Smooth muscle cell of the pulmonary artery (primary cell): Measurements from ENCODE around the gene OR1J4. TPM values are rescaled to one million over a fixed set of nuclear protein-coding genes. Genes with fewer than 3 reads are reported as not detected.

Source experiments
- total RNA-seq: library from RNA; depleted of rRNA; stranded (reverse); fragments of >200 nt; gene quantifications from 2 replicates; pipeline ENCODE4 v1.2.3, GENCODE V29; 2014

The OR1J4 gene
- 0.13 TPM in 1 of 2 replicates, not detected in the other for total RNA-seq

DNA sequence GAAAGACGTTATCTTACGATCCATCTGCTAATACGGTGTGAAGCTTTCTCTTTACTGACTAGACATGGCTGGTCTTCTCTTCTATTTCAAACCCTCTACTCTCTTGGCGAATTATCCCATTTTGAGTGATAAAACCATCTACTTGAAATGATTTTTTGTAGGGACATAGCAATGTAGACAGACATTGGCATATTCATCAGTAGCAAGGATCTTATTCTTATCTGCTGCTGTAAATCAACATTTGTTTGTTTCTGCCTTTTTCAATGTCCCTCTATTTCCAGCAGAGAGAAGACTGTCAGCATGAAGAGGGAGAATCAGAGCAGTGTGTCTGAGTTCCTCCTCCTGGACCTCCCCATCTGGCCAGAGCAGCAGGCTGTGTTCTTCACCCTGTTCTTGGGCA, at the start of gene OR1J4:
OR1J4 (plus strand) TSS at position 301 of the 400 bp plus-strand sequence; CDS start at position 301, 0 bp downstream.

GRCh38 chr9:122477826-122478225, 41.1 kb upstream of the OR1J4 start, which contains the start of gene OR1J1:
Gene OR1J1 (minus strand): TSS chr9:122477926. CDS start chr9:122477926, 0 bp downstream.

GRCh38 chr9:122510502-122510901, 8.4 kb upstream of the OR1J4 start, which contains the start of gene OR1J2:
Gene OR1J2 (plus strand): TSS chr9:122510802. CDS start chr9:122510802, 0 bp downstream.

GRCh38 chr9:122527193-122527592, 8.3 kb downstream of the OR1J4 start, which contains the start of gene OR1N1:
Gene OR1N1 (minus strand): TSS chr9:122527293. CDS start chr9:122527293, 0 bp downstream.

GRCh38 chr9:122552812-122553211, 33.9 kb downstream of the OR1J4 start, which contains the start of gene OR1N2:
Gene OR1N2 (plus strand): TSS chr9:122553112. CDS start chr9:122553212, 100 bp downstream.

Other genes with a start within 250 kb of the OR1J4 start
- gene PTGS1, start 148.1 kb upstream of the OR1J4 start, total RNA-seq, result 93.5 and 257 TPM in 2 replicates
- not detected in 2 replicates for gene OR1J1, start 41.2 kb upstream of the OR1J4 start, total RNA-seq
- gene OR1J2, start 8.3 kb upstream of the OR1J4 start, total RNA-seq, result 0.50 TPM in 1 of 2 replicates, not detected in the other
- not detected in 2 replicates for gene OR1N1, start 8.2 kb downstream of the OR1J4 start, total RNA-seq
- 0.30 TPM in 1 of 2 replicates, not detected in the other for gene OR1N2, start 34.0 kb downstream of the OR1J4 start, total RNA-seq
- not detected in 2 replicates for gene OR1L8, start 64.2 kb downstream of the OR1J4 start, total RNA-seq
- 0.59 TPM in 1 of 2 replicates, not detected in the other for gene OR1Q1, start 95.6 kb downstream of the OR1J4 start, total RNA-seq
- not detected in 2 replicates for gene OR1B1, start 138.5 kb downstream of the OR1J4 start, total RNA-seq
- gene OR1L1, start 142.6 kb downstream of the OR1J4 start, total RNA-seq, result not detected in 2 replicates
- gene OR1L3, start 156.0 kb downstream of the OR1J4 start, total RNA-seq, result not detected in 2 replicates
- not detected in 2 replicates for gene OR1L4, start 204.8 kb downstream of the OR1J4 start, total RNA-seq
- gene OR1L6, start 223.2 kb downstream of the OR1J4 start, total RNA-seq, result not detected in 2 replicates